Fibroblast of pulmonary artery (primary cell): Measurements from ENCODE around the gene IRF8.
"Not testable (repeated sequence)": the region's sequence is repeated elsewhere in the genome, so short reads cannot be mapped to it uniquely, and the experiment has no call there.

ENCODE experiments used
- DNase-seq: peaks from one replicate; pipeline ENCODE4 v3.0.0-alpha.2; 2010; ENCODE audit warnings: low read depth
- H3K4me3 ChIP-seq: replicated peaks from 2 replicates; pipeline ENCODE4 v1.5.1; 2011; ENCODE audit warnings: low read depth, mild to moderate bottlenecking, control low read depth, low read length, moderate library complexity
- CTCF ChIP-seq: IDR thresholded peaks from 2 replicates; pipeline ENCODE4 v1.5.1; 2011; ENCODE audit warnings: mild to moderate bottlenecking, control low read depth, low read length, inconsistent platforms; ENCODE audit errors: missing control alignments

The IRF8 gene

GRCh38 chr16:85856079-85856478 lies 42.9 kb upstream of the IRF8 start:
- TF ChIP-seq CTCF, result no peak
- DNase-seq, result no peak

GRCh38 chr16:85856585-85856984 lies 42.4 kb upstream of the IRF8 start:
- TF ChIP-seq CTCF, result no peak
- DNase-seq, result no peak

More at GRCh38 chr16:85856079-85856478, 42.9 kb upstream of the IRF8 start:
- H3K4me3 ChIP-seq, result no peak overlapping the region

GRCh38 chr16:85857406-85857805 lies 41.6 kb upstream of the IRF8 start:
- H3K4me3 ChIP-seq, result no peak overlapping the region
- no peak for TF ChIP-seq CTCF
- no peak for DNase-seq

More at GRCh38 chr16:85856585-85856984, 42.4 kb upstream of the IRF8 start:
- H3K4me3 ChIP-seq, result no peak overlapping the region

- H3K4me3 ChIP-seq, DNase-seq: not testable (repeated sequence)
Measured at GRCh38 chr16:85858571-85858970, 40.4 kb upstream of the IRF8 start.

- H3K4me3 ChIP-seq, result no peak overlapping the region
- TF ChIP-seq CTCF, result no peak
- DNase-seq, result no peak
Measured at GRCh38 chr16:85858984-85859817, 39.8 kb upstream of the IRF8 start.

GRCh38 chr16:85859818-85860125 lies 39.2 kb upstream of the IRF8 start:
- H3K4me3 ChIP-seq, result no peak overlapping the region
- no peak for TF ChIP-seq CTCF
- DNase-seq, result no peak

- TF ChIP-seq CTCF, result no peak
- H3K4me3 ChIP-seq, result no peak overlapping the region
- no peak for DNase-seq
Measured at GRCh38 chr16:85860413-85861094, 38.4 kb upstream of the IRF8 start.
